KMS-11 (cell line): Measurements from ENCODE around the gene KRT9.
"Not testable (repeated sequence)": the region's sequence is repeated elsewhere in the genome, so short reads cannot be mapped to it uniquely, and the experiment has no call there.

Experiments used
- H2AFZ ChIP-seq: fragments of 200-600 bp; sonication (generic); 2 replicates; pipeline ENCODE4 v1.6.1; 2016; ENCODE audit warnings: antibody characterized with exemption, mixed run types, low read depth
- H3K27ac ChIP-seq: fragments of 200-600 bp; sonication (generic); 2 replicates; pipeline ENCODE4 v1.6.1; 2016; ENCODE audit warnings: mild to moderate bottlenecking, mixed run types
- H3K27me3 ChIP-seq: fragments of 200-600 bp; sonication (generic); 2 replicates; pipeline ENCODE4 v1.6.1; 2017; ENCODE audit warnings: mild to moderate bottlenecking, low read depth, mixed run types, moderate library complexity; ENCODE audit not compliant: insufficient read depth
- H3K36me3 ChIP-seq: fragments of 200-600 bp; sonication (generic); 2 replicates; pipeline ENCODE4 v1.6.1; 2017; ENCODE audit warnings: mild to moderate bottlenecking, mixed run types; ENCODE audit not compliant: insufficient read depth
- H3K4me1 ChIP-seq: fragments of 200-600 bp; sonication (generic); 2 replicates; pipeline ENCODE4 v1.6.1; 2016; ENCODE audit warnings: mild to moderate bottlenecking, low read depth, mixed run types; ENCODE audit not compliant: poor library complexity, severe bottlenecking
- H3K4me2 ChIP-seq: fragments of 200-600 bp; sonication (generic); 2 replicates; pipeline ENCODE4 v1.7.0; 2016; ENCODE audit warnings: mild to moderate bottlenecking, mixed run types
- H3K4me3 ChIP-seq: fragments of 200-600 bp; sonication (generic); IDR thresholded peaks from 2 replicates; pipeline ENCODE4 v1.6.1; 2017; ENCODE audit warnings: low read depth, low read length, mixed read lengths; ENCODE audit not compliant: insufficient read depth
- H3K79me2 ChIP-seq: fragments of 200-600 bp; sonication (generic); 2 replicates; pipeline ENCODE4 v1.6.1; 2016; ENCODE audit warnings: low read depth, mixed run types; ENCODE audit not compliant: insufficient read depth
- H3K9ac ChIP-seq: fragments of 200-600 bp; sonication (generic); 2 replicates; pipeline ENCODE4 v1.6.1; 2016; ENCODE audit warnings: mild to moderate bottlenecking, mixed run types
- H4K20me1 ChIP-seq: fragments of 200-600 bp; sonication (generic); 2 replicates; pipeline ENCODE4 v1.6.1; 2016; ENCODE audit warnings: mild to moderate bottlenecking, mixed run types; ENCODE audit not compliant: insufficient read depth
- TF ChIP-seq, protein P1 (sequence below): fragments of 200-600 bp; sonication (generic); conservative IDR thresholded peaks from 2 replicates; pipeline ENCODE4 v1.6.1; 2017; ENCODE audit warnings: low read depth, mild to moderate bottlenecking, antibody characterized with exemption, low read length, moderate library complexity, mixed read lengths

Gene KRT9

DNA sequence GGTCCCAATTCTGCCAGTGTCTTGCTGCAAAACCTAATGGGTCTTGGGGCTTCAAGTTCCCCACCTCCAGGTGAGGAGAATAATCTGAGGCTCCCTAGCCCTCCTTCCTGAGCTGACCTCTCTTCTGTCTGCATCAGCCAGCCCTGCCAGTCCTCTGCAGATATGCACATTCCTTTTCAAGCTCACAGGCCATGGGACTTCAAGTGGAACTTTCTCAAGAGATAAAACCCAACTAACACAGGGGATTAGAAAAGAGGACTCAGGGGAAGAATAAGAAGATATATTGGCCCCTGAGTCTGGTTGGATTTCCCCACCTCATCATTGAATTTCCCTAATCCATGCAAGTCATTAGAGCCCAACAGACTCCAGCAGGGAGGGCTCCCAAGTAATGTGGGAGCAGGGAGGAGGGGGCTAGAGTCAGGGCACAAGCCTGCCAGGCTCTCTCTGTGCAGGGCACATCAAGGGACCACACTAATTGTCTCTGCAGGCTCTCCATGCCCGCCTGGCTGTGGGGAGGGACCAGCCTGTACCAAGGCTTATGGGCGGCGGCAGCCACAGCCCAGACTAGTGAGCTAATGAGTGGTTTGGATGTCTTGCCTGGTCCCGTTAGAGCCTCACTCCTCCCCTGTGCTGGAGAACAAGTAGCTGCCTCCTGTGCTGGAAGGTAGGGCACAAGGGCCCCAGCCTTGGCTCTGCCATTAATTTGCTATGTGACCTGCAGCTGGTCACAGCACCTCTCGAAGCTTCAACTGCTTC, 13.6 kb upstream of the KRT9 start:
- no peaks in the 10 kb centered on the region for H3K36me3 ChIP-seq

DNA sequence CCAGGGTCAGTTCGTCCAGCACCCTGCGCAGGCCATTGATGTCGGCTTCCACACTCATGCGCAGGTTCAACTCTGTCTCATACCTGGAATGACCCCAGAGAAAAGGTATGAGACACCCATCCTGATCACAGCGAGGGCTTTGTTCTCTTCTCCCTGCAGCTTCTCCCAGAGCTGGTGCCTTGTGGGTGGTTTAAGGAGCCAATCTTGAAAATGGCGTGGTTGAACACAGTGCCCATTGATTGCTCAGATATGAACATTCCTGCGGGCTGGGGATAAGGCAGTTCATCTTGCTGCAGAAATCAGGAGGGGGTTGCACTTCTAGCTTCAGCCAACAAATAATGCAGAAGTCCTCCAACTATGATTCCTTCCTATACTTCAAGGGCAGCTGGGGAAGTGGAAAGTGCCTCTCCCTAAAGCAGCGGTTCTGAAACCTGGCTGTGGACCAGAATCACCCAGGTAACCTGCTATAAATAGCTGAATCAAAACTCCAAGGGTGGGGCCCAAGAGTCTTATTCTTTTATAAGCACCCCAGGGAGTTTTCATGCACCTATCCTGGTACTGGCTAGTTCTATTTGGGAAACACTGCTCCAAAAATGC, 12.6 kb upstream of the KRT9 start:
- H2AFZ ChIP-seq, H3K36me3 ChIP-seq, H4K20me1 ChIP-seq, H3K4me2 ChIP-seq, H3K79me2 ChIP-seq, H3K27ac ChIP-seq, H3K9ac ChIP-seq, H3K4me3 ChIP-seq, H3K27me3 ChIP-seq: not testable (repeated sequence)
- H3K4me1 ChIP-seq, result peaks cover 11% of the 10 kb centered on the region

More for the DNA sequence above, 13.6 kb upstream of the KRT9 start:
- Histone ChIP-seq H3K4me2 (no peak overlapping the region), H4K20me1 (no peaks in the 10 kb centered on the region), H3K9ac (no peak overlapping the region), H3K4me3 (no peak overlapping the region), H3K27ac (no peak overlapping the region), H2AFZ (no peak overlapping the region), H3K27me3 (peaks cover 20% of the 10 kb centered on the region; the same call in 1 of the 2 replicates), H3K4me1 (peaks cover 10% of the 10 kb centered on the region), H3K79me2 (no peaks in the 10 kb centered on the region)
- TF ChIP-seq, protein P1, sequence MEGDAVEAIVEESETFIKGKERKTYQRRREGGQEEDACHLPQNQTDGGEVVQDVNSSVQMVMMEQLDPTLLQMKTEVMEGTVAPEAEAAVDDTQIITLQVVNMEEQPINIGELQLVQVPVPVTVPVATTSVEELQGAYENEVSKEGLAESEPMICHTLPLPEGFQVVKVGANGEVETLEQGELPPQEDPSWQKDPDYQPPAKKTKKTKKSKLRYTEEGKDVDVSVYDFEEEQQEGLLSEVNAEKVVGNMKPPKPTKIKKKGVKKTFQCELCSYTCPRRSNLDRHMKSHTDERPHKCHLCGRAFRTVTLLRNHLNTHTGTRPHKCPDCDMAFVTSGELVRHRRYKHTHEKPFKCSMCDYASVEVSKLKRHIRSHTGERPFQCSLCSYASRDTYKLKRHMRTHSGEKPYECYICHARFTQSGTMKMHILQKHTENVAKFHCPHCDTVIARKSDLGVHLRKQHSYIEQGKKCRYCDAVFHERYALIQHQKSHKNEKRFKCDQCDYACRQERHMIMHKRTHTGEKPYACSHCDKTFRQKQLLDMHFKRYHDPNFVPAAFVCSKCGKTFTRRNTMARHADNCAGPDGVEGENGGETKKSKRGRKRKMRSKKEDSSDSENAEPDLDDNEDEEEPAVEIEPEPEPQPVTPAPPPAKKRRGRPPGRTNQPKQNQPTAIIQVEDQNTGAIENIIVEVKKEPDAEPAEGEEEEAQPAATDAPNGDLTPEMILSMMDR, result no peak

DNA sequence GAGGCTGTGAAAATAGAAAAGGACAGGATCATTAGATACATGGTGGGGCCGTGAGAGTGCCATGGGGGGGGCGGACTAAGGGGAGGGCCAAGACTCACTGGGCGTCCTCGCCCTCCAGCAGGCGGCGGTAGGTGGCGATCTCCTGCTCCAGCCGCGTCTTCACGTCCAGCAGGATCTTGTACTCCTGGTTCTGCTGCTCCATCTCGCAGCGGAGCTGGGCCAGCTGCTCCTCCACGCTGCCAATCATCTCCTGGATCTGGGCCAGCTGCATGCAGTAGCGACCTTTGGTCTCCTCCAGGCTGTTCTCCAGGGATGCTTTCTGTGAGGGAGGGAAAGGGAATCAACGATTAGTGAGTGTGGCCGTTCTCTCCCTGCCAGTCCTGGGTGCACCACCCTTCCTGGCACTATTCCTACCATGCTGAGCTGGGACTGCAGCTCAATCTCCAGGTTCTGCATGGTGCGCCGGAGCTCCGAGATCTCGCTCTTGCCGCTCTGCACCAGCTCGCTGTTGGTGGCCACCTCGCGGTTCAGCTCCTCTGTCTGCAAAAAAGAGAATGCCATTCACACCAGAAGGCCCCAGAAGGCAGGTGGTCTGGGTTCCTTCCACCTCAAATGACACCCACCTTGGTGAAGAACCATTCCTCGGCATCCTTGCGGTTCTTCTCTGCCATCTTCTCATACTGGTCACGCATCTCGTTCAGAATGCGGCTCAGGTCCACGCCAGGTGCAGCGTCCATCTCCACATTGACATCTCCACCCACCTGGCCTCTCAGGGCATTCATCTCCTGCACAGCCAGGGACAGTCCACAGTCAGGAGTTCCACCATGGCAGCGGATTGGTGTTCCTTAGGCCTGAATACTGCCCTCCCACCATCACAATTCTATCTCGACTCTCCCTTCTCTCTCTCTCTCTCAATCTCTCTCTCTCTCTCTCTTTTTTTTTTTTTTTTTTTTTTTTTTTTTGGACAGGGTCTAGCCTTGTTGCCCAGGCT, 11.6 kb upstream of the KRT9 start:
- Histone ChIP-seq H3K4me1 (peaks cover 16% of the 10 kb centered on the region), H3K27me3 (peaks cover 15% of the 10 kb centered on the region; the same call in 1 of the 2 replicates), H2AFZ (no peak overlapping the region), H3K79me2 (no peaks in the 10 kb centered on the region), H3K4me2 (no peak overlapping the region), H3K4me3 (no peak overlapping the region), H4K20me1 (no peaks in the 10 kb centered on the region), H3K27ac (no peak overlapping the region), H3K36me3 (no peaks in the 10 kb centered on the region), H3K9ac (no peak overlapping the region)
- TF ChIP-seq, protein P1, result no peak

DNA sequence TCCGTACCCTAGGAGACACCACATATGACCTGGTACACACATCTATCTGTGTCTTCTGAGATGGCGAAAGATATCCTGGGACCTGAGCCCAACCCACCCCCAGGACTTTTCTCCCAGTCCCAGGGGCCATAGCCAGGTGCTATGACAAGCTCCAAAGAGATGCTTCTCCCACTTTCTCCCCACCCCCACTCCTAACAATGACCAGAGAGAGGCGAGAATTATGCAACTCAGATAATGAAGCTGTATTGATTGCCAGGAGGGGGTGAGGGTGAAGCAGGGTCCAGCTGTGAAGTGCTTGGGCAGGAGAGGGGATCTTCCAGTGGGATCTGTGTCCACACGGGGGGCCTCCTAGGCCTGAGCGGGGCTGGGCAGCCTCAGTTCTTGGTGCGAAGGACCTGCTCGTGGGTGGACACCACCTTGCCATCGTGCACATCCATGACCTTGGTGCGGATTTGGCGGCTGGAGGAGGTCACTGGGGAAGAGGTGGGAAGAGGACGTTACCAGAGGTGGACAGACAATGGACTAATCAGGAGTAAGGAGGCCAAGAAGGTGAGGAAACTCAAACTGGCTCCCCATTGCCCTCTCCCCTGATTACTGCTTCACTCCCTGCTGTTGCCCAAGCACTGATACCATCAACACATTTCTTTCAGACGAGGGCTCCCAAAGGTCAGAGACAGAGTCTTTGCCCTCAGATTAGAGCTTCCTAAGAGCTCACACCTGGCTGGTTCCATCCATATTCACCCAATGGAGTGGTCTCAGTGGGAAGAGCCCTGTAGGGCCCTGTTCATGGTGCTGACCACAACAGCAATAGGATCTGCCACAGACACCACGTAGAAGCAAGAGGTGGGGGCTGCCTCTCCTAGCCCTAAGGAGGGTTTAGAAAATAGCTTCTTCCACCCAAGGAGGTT, 10.5 kb upstream of the KRT9 start:
- not testable (repeated sequence) for H3K27ac ChIP-seq

More for the DNA sequence above, 10.5 kb upstream of the KRT9 start:
- Histone ChIP-seq H3K27me3 (peaks cover 13% of the 10 kb centered on the region; the same call in 1 of the 2 replicates), H3K4me1 (peaks cover 16% of the 10 kb centered on the region)
- H4K20me1 ChIP-seq, H3K36me3 ChIP-seq, H3K4me3 ChIP-seq, H3K4me2 ChIP-seq, H2AFZ ChIP-seq, H3K9ac ChIP-seq, H3K79me2 ChIP-seq: not testable (repeated sequence)
